HG02571 (cell line): ENCODE measurements around the gene MARK1.

Experiments used
- ATAC-seq: cut with Tn5 transposase; IDR thresholded peaks from one replicate; pipeline ENCODE4 v1.9.1; 2021; ENCODE audit warnings: mild to moderate bottlenecking, moderate library complexity; ENCODE audit not compliant: unreplicated experiment

The MARK1 gene

DNA sequence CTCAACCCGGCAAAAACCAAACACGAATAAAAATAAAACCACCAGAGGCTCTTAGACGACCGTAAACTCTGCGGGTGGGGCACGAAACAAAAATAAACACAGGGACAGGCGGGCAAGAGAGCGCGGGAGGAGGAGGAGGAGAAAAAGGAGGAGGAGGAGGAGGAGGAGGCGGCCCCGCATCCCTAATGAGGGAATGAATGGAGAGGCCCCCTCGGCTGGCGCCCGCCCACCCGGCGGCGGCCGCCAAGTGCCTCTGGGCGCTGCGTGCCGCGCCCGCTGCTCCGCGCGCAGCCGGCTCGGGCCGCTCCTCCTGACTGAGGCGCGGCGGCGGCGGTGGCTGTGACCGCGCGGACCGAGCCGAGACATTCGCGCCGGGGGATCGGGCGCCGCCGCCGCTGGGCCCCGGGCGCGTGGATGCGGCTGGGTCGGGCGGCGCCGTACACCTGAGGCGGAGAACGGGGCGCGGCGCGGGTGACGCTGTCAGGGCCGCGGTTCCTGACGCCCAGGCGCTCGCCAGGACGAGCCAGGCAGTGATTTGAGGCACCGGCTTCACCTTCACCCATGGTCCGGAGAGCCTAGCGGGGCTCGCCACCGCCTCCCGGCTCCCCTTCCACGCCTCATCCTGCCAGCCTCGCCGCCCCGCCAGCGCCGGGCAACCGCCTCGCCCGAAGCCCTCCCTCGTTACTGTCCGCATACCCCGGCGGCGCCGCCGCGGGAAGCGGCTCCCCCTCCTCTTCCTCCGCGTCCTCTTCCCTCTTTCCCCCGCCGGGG, at the start of gene MARK1:
TSS of gene MARK1 (plus strand) at position 229 of the 771 bp plus-strand sequence. CDS start 687 bp downstream, outside the sequence.
- ATAC-seq: peak; percentile 59

DNA sequence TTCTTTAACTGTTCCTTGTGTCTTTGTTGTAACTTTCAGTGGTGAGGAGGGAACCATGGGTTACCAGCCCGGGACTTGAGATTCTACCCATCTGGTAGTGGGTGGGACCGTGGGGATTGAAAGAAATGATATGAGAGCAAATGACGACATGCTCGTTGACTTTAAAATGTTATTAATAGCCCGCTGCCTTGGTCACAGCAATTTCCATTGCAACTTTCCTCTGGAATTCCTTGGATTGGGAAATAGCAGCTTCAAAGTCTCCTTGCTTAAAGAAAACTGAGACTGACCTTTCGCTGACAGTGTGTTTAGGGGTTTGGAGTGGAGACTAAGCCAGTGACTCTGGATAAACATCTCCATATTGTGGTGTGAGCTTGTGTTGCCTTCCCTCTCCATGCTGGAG, 44.2 kb upstream of the MARK1 start:
- ATAC-seq: no peak

DNA sequence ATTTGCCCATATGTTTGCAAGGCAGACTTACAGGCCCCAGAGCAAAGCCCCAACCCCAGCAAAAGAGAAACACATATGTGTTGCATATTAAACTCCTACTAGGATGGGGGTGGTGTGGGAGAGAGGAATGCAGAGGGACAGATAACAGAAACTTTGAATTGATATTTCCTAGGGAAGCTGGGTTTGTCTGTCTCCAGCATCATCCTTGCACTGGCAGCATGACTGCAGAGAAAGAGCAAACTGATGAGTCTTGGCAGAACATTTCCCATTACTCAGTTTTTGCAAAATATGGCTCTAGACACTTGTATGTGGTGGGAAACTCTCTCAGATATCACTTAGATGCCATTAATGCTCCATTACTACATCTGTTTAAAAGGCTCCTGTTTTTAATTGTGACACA, 43.8 kb upstream of the MARK1 start:
- no peak for ATAC-seq

DNA sequence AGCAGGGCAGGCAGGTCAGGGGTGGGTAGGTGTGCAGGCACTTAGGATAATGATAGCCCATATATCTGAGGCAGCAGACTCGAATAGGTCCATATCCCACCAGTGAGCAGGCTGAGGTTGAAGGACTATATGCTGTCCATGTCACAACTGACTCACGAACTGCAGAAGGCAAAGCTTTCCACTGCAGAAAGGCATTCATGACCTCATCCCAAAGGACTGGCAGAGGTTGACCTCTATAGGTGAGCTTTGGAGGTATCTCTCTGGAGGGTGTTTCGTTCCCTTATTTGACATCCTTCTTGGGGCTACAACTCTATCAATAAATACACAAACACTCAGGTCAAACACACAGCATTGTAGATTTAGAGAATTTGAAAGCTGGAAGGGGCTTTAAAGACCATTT, 42.8 kb upstream of the MARK1 start:
- ATAC-seq: no peak

DNA sequence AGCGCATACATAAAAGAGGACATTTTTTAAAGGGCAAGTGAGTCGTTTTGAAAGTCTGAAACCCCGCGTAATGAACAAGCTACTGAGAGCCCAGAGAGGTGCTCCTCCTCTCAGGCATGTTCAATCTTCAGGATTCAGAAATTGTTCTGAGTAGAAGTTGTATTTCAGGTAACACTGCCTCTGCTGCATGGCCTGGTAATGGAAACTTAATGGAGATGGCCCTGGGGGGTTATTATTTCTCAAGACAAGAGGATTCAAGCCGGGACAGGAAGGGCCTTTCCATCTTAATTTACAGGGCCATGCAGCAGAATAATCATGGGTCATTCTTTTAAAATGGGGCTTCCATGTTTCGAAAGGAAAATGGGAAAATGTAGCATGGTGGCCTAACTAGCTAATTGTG, 42.1 kb upstream of the MARK1 start:
- ATAC-seq: no peak

DNA sequence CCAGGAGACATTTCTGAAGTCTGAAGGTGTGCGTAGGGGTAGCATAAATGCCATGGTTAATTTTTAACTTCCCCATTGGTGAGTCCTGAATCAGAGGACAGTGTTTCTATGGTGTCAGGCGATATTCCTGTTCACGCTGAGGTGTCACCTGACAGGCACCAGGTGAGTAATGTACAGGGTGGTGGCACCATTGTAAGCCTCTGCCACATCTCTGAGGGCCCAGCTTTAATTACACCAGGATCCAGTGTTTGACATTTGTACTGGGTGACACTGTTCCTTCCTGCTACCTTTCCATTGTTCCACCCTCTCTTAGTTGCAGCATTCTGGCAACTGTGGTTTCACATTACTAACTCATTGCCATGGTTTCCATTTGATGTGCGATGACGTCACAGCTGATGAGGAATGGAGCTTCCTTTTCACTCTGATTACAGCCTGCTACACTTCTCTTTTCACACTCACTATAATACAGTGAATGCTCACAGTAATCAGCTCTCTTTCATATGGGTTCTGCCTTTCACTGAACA, 40.6 kb upstream of the MARK1 start:
- no peak for ATAC-seq

DNA sequence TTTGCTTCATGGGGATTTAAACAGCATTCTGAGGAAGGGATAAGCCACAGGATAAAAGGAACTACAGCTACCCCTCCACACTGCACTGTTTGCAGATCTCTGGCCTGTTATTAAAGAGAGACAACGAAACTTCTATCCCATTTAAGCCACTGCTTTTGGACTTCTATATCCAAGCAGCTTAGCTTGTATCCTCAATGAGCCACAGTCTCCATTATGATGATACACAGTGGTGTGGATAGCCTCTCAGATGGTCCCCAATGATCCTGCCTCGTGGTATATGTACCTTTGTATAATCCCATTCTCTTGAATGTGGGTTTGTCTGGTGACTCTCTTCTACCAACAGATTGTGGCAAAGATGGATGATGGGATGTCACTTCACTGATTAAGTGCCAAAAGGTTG, 36.0 kb upstream of the MARK1 start:
- no peak for ATAC-seq

DNA sequence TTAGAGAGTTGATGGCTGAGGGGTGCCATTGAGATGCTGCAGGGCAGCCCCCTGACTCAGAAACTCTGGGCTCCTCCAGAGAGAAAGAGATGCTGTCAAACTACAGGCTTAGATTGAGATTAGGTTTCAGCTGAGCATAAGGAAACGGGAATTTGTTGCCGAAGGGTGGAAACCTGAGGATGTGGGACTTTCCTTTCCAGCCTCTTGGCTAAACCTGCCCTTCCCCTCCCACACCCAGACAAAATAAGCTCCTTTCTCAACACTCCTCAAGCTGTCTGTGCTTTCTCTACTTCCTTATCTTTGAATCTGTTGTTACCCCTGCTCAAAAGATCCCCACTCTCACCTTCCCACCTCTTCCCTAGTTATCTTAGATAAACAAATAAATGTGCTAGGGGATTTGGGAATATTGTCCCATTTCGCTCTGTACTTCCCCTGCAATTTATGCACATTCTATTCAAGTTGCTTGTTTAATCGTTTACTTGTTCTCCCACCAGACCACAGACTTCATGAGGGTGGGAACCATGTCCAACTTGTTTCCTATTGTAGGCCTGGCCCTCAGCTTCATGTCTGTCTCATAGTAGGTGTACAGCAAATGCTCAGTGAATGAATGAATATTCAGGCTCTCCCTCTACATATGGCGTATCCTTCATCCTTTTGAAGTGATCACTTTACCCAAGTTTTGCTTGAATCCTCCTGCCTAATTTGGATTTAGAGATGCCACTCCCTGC, 30.6 kb upstream of the MARK1 start:
- no peak for ATAC-seq

DNA sequence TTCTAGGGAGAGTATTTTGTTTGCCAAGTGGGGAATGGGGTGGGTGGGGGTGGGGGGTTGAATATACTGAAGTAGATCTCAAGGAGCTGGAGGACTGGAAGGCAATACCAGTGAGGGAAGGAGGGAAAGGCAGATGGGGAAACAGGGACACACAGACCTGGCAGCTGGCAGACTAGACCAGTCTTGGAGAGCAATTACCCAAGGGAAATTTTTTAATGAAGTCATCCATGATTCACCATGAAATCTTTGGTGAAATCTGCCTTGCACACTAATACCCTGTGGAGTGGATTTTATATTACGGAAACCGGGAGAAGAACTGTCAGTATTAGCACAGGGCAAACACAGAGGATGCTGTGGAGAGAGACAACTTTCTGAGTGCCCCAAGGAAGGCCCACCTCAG, 29.7 kb upstream of the MARK1 start:
- ATAC-seq: no peak

DNA sequence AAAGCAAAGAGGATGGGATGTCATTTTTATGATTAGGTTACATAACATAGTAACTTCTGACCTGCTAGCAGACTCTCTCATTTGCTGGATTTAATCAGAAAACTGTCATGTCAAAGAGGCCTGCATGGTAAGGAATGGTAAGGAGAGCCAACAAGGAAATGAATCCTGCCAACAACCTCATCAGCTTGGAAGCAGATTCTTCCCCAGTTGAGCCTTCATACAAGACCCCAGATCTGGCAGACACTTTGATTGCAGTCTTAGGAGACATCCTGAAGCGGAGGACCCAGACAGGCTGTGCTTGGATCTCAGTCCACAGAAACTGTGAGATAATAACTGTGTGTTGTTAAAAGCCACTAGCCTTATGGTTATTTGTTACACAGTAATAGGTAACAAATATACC, 27.6 kb upstream of the MARK1 start:
- ATAC-seq: no peak

DNA sequence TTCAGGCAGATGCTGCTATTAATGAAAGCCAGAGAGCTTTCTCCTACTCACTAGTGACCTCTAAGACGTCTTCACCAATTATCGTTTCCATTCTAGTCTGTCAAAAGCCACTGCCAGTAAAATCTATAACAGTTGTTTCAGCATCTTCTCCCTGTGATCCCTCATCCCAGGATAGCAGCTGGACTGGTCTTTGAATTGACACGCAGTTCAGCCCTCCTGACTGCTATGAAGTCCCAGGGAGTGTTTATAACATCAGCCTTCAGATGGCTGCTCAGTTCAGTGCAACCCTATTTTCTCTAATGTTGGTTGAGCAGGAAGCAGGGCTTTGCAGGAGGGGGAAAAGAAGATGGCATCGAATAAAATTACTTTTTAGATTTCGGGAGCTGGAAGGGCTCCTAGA, 23.6 kb upstream of the MARK1 start:
- no peak for ATAC-seq

DNA sequence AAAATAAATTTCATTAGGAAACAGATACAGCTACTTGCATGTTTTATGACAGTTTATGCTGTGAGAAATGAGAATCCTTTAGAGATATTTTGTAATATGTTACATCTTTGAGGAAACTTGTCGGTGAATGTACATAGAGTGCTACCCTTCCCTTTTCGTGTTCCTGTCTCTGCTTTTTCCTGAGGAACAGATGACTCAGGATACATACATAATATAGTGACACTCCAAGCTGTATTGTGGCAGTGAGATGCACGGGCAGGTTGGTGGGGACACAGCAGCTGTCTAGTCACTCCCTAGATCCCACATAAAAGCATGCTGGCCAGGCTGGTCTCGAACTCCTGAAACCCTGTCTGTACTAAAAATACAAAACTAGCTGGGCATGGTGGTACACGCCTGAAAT, 20.9 kb upstream of the MARK1 start:
- ATAC-seq: no peak

DNA sequence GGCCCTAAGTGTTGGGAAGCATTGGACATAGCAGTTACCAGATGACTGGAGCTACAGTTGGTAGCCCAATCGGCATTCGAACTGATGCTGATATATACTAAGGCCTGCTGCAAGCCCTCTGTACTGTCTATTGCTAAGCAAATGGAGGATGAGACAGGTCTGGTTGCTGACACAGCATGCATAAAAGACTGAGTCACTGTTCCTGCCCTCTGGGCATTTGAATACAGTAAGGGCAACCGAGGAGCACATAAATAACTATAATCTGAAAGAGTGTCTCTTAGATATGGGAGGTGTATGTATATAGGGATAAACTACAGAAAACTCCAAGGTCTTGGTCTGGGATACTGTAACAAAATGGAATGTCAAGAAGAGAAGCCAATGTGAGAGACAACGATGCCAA, 16.8 kb upstream of the MARK1 start:
- ATAC-seq: no peak

DNA sequence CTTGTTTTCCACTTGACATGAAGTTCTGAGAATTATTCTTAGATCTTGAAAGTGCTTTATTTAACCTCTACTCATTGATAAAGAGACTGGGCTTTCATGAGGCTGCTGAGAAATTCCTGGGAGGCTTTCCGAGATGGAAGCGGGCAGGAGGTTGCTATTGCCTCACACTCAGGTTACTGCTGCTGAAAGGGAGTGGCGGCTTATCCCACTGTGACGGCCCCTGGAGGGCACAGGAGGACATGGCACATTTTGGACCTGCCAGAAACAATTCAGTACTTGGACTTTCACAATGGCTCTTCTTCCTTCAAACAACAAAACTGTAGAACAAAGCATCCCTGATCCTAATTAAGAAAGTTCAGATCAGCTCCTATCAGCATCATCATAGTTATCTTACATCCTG, 16.2 kb upstream of the MARK1 start:
- ATAC-seq: no peak

DNA sequence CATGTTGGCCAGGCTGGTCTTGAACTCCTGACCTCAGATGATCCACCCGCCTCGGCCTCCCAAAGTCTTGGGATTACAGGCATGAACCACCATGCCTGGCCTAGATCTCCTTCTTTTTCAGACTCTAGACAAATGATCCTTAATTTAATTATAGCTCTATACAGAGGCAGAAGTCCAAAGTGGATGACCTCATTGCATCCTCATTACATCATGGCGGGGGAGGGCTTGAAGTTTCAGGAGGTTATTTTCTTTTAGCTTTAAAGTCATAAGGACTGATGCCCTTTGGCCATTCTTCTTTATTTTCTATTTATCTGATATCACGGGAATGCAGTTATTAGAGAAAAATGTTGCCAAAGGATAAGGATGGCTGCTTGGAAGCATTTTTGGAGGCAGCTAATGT, 14.1 kb upstream of the MARK1 start:
- ATAC-seq: no peak

DNA sequence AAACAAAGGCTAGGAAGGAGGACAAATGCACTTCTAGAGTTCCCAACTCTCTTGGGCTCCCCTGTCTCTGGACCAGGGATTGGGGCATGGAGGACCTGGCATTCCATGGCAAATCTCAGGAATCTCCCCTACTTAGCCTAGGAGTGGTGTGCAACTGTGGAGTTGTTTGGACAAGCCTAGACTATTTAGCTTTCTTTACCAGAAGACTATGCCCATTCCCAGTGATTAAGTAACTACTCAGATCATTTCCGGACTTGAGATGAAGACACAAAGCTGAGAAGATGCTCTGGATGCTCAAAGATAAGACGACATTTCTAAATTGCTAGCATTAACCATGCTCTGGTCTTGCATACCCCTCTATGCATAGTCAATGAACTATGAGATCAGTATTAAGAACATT, 13.7 kb upstream of the MARK1 start:
- ATAC-seq: no peak

DNA sequence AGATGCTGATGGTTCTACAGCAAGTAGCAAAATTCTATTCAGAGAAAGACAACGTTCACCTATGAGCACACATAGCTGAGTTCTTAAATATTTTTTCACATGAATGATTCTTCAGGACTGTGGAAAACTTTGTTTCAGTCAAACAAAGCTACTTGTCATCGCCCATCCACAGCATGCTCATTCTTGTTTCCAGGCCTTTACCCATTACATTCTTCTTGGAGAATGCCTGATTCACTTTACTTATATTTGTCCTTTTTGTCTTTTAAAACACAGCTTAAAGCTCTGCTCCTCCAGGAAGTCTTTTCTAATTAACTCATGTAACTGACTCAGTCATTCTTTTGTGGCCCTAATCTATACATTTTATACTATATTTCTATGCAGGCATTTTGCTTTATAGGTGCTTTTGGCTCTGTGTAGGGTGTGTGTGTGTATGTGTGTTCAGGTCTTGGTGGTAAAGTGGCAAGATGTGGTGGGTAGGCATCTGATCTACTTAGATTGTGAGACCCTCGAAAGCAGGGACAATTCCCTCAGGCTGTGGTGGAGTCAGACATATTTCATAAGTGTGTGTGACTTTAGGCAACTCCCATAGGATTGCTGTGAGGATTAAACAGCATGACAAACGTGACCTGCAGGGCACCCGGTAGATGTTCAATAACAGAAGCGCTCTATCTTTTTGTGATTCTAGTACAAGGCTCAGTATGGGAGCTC, 11.8 kb upstream of the MARK1 start:
- no peak for ATAC-seq

DNA sequence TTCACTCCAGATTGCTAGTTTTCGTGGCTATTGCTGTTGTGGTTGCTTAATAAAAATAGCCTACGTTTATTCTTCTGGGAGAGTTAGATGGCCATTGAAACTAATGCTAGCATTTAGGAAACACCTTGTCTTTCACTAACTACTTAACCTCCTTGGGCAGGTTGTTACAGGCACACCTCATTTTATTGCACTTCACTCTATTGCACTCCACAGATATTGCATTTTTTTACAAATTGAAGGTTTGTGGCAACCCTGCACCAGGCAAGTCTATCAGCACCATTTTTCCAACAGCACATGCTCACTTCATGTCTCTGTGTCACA, 11.3 kb upstream of the MARK1 start:
- no peak for ATAC-seq

DNA sequence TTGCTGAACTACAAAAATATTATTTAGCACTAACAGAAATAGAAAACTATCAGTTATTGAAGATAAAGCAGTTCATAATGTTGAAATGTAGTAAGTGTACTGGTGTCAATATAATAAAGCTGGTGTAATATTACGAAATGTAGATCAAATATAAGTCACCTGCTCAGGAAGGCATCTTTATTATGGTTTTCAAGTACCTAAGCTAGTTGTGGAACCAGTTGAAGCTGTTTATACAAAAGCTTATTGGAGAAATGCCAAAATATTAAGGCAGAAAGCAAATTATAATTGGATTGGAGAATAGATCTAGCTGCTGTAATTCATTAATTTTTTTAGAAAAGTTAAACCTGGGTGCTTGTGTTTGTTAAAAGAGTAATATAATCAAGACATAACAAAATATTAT, 6.2 kb upstream of the MARK1 start:
- no peak for ATAC-seq

DNA sequence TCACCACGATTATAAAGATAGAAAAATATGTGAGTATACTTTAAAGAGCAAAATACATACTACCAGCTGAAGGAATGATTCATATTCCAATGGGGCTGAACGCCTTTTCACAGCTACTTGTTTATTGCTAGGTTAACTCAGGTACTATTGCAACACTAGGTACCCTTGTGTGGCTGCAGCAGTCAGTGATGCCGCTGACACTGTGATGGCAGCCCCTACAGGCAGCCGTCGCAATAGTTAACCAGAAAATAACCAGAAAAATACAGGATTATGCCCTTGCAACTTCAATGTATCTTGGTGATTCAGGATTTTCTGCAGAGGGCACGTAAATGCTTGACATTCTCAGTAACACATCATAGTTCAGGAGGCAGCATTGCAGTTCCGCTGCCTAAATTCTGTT, 1.6 kb upstream of the MARK1 start:
- ATAC-seq: no peak

DNA sequence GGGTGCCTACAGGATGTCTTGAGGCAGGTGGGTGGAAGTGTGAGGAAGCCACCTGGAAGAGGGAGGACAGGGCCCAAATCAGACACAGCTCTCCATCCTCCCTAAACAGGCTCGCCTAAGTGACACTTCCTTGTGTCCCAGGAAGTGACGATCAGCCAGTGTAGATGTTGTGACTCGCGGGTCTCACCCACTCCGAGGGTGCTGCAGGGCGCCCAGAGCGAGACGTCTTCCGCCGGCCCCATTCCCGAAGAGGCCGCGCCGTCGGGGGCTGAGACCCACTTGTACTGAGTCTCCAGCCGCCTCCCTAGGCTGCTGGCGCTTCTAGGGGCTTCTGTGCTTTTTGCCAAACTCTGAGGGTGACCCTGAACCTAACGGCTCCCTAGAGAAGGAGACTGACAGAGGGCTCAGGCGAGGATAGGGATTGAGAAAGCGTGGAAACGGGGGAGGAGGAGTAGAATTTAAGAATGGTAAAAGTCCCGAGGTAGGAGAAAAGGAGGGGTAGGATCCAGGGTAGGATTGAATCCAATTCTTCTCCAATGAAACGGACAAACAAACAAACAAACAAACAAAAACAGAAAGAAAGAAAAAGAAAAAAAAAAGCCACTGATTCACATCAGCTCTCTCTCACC, 543 bp upstream of the MARK1 start:
- no peak for ATAC-seq
